Measurements from ENCODE around the gene LHX2. TPM values are rescaled to one million over a fixed set of nuclear protein-coding genes. Genes with fewer than 3 reads are reported as not detected.

Gene LHX2
- total and polyA plus RNA-seq, 2 of the 4 experiments (the other 2 are of a cell fraction) = not detected

- H4K91ac ChIP-seq (ENCODE audit: insufficient read depth, low read depth, low read length) = no peak overlapping the region
- H3K36me3 ChIP-seq (ENCODE audit: control insufficient read depth, insufficient read depth, low read length) = no peaks in the 10 kb centered on the region
- H2BK120ac ChIP-seq (ENCODE audit: low read depth, low read length) = no peak overlapping the region
- no peak overlapping the region for H2BK20ac ChIP-seq (ENCODE audit: low read depth, low read length)
- no peaks in the 10 kb centered on the region for H3K79me1 ChIP-seq (ENCODE audit: low read depth in 1 of 2, low read length in 2 of 2)
- 0 out of 2 replicates have a peak, but pooled peaks cover 5% of the 10 kb centered on the region for H3K9me1 ChIP-seq (ENCODE audit: insufficient read depth, low read length)
- H3K27me3 ChIP-seq (ENCODE audit: control insufficient read depth, insufficient read depth, low read length) = peaks cover 94% of the 10 kb centered on the region
- H3K4me2 ChIP-seq (ENCODE audit: low read depth, low read length) = no peak overlapping the region
- H4K20me1 ChIP-seq (ENCODE audit: insufficient read depth, low read length) = peaks cover 9% of the 10 kb centered on the region; the same call in 1 of the 2 replicates
- H3K9me3 ChIP-seq (ENCODE audit: control insufficient read depth, insufficient read depth, low read length) = peaks cover 12% of the 10 kb centered on the region
- intact Hi-C loops (cut with micrococcal nuclease) (no loop called here), in situ Hi-C loops (cut with MboI; ENCODE audit: low sequenced_read_pairs) (no loop called here), dilution Hi-C loops (cut with HindIII; ENCODE audit: low sequenced_read_pairs, unreplicated experiment) (no loop called here)
- H3K4ac ChIP-seq (ENCODE audit: low read depth, low read length) = no peak overlapping the region
- H3K56ac ChIP-seq (ENCODE audit: extremely low read depth, insufficient read depth, low read length) = no peak overlapping the region
- CTCF ChIA-PET = no interaction called here
- no peak overlapping the region for H2AFZ ChIP-seq (replicated peaks; ENCODE audit: low read length, poor library complexity)
- no peak for TF ChIP-seq RAD21 (IDR thresholded peaks at IDR 0.05; ENCODE audit: low read length)
- 0% methylated on average over 1 of the region's 5 CpGs; no CpG with 5 or more reads in 1 of the 2 experiments for WGBS, 2 experiments (ENCODE audit: extremely low coverage in 2 of 2, insufficient read length in 1 of 2)
- no peak overlapping the region for H3K9ac ChIP-seq (ENCODE audit: low read depth, low read length)
- no peak overlapping the region for H4K5ac ChIP-seq (ENCODE audit: low read depth, low read length)
- no peak overlapping the region for H3K23ac ChIP-seq (ENCODE audit: low read depth, low read length)
- H3K4me1 ChIP-seq (ENCODE audit: control insufficient read depth, insufficient read depth, low read length) = no peaks in the 10 kb centered on the region
- no peak overlapping the region for H2AK5ac ChIP-seq (ENCODE audit: low read depth, low read length)
- no peak overlapping the region for H3K14ac ChIP-seq (replicated peaks; ENCODE audit: low read depth, low read length)
- no peak overlapping the region for H2AK9ac ChIP-seq (replicated peaks; ENCODE audit: low read depth, low read length, poor library complexity)
- no TSS peak for BruUV-seq (replicated peaks)
- no peak overlapping the region for H2BK15ac ChIP-seq (ENCODE audit: low read depth, low read length)
- DNase-seq = no peak
- POLR2A ChIA-PET (ENCODE audit: unreplicated experiment) = no interaction called here
- no peak overlapping the region for H2BK5ac ChIP-seq (ENCODE audit: low read depth, low read length, poor library complexity, severe bottlenecking)
- H3K18ac ChIP-seq (ENCODE audit: low read depth, low read length) = no peak overlapping the region
- no peak overlapping the region for H3K27ac ChIP-seq (ENCODE audit: insufficient read depth, low read length)
- no peak overlapping the region for H3K4me3 ChIP-seq (ENCODE audit: insufficient read depth, low read depth, low read length)
- H4K8ac ChIP-seq (ENCODE audit: low read depth in 2 of 2, low read length in 2 of 2) = no peak overlapping the region
- ATAC-seq (ENCODE audit: low read depth) = no peak
Measured at GRCh38 chr9:124001866-124002525, 9.6 kb upstream of the LHX2 start.
